Dedifferentiated amniotic fluid mesenchymal stem cell (primary cell): ENCODE data around the gene ZFYVE26.
"Not testable (repeated sequence)": the region's sequence is repeated elsewhere in the genome, so short reads cannot be mapped to it uniquely, and the experiment has no call there.

ENCODE experiments used
- DNase-seq: peaks from one replicate; pipeline ENCODE4 v3.0.0-alpha.2; 2016; ENCODE audit errors: extremely low spot score

ZFYVE26 gene

DNA sequence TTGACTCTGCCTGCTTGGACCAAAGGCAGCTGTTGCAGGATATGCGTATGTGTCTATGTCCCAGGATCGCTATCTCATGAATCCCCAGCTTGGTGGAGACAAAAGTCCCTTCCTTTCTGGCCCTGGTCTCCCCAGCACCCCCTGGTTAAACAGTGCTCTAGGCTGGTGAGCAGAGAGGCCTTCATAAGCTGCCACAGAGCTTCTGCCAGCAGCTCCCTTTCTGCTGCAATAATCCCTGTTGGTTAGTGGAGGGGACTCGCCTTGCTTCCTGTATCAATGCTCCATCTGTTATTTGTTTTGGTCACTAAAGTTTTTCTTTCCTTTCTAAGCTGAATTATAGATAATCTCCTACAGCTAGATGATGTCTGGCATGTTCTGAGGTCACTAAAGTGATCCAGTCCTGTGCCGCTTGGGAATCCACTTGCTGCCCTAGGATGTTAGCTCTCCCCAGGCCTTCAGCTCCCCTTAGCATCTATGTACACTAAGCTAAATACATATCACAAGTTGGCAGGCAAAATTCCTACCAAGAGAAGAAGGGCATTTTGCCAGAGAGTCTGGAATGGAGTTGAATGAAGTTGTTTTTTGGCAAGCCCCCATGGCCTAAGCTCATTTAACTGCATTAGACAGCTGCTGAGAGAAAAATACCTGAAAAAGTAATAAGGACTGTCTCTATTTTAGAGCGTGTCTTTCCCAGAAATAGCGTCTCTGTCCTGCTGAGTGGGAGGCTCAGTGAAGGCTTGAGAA is 66.9 kb downstream of the ZFYVE26 start:
- no peak for DNase-seq

DNA sequence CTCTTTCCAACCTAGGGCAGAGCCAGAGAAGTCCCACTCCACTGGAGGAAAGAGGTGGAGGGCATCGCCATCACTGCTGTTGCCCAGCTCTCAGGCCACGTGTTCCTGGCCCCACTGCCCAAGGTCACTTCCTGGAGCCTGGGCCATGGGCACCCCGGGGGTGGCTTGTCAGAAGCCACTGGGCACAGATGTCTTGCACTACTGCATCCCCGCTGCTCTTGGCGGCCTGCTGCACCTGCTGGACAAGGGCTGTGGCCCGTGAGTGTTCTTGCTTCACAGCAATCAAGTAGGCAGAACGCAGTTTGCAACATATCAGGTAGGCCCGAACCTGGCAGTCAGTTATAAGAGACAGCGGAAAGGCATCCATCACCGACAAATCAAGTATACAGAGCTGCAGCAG is 68.1 kb downstream of the ZFYVE26 start:
- DNase-seq, result no peak

DNA sequence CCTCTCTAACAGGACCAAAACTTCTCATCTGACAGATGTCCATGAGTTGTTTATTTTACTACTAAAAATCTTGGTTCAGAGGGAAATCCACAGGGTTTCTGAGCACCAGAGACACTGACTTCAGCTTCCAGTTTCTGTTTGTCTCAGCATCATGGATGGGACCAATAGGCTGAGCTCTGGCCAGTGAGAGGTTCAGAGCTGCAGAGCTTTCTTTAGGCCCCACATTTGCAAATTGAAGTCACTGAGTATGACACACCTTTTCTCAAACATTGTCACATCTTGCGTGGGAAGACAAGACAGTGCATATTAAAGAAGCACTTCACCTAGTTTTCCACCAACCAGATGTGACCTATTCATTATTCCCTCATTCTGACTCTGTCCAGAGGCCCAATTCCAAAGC is 69.5 kb downstream of the ZFYVE26 start:
- no peak for DNase-seq

DNA sequence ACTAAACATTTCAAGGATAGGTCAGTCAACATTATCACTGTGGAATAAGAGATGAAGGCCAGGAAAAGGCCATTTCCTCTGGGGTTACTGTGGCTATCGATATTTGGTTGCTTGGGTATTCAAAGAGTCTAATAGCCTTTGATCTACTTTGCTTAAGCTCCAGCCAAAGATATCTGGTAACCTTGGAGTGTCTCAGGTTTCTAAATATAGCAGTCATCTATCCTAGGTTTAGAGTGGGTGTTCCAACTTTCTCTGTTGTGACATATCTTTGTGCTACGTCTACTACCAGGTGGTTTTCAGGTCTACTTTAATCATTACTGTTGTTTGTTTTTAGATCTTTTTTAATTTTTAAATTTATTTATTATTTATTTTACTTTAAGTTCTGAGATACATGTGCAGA is 72.3 kb downstream of the ZFYVE26 start:
- no peak for DNase-seq

DNA sequence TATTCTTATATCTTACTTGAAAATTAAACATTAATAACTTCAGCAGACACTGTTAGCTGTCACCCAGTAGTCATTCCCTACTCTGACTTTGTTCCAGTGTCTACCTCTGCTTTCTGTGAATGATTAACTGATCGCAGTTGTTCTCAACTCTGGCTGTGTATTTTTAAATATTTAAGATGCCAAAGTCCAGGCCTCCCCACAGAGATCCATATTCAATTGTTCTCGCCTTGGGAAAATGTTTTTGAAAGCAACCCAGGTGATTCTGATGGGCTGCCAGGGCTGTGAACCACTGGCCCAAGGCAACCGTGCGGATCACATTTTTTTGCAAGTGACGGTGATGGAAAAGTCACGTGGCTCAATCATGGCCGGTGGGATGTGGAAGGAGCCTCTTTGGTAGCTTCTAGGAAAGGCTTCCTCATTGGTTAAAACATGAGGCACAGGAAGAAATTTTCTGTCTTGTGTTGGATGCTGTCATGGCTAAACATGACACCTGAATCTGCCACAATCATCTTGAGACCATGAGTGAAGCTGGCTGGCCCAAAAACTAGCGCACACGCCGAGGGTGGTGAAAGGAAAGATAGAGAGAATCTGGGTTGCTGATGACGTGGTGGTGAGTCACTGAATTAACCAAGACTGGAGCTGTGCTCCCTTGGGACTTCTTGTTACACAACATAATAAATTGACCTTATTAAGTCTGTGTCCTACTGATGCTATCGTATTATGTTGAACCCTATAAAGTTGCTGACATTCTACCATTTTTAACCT is 77.5 kb downstream of the ZFYVE26 start:
- peak; percentile 50 for DNase-seq

DNA sequence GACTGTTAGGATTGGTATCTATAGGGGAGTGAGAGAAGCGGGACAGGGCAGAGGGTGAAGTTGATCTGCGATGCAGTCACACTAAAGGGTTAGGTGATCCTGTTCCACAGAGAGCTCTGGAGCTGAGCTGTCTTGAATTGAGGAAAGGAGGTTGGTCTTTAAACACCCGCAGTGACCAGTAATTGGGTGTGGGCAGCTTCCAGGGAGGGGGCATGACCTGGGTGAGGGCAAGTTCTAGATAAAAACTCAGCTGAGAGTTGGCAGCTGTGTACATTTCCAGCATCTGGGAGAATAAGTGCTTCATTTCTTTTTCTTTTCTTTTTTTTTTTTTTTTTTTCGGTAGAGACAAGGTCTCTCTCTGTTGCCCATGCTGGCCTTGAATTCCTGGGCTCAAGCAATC is 79.6 kb downstream of the ZFYVE26 start:
- no peak for DNase-seq

DNA sequence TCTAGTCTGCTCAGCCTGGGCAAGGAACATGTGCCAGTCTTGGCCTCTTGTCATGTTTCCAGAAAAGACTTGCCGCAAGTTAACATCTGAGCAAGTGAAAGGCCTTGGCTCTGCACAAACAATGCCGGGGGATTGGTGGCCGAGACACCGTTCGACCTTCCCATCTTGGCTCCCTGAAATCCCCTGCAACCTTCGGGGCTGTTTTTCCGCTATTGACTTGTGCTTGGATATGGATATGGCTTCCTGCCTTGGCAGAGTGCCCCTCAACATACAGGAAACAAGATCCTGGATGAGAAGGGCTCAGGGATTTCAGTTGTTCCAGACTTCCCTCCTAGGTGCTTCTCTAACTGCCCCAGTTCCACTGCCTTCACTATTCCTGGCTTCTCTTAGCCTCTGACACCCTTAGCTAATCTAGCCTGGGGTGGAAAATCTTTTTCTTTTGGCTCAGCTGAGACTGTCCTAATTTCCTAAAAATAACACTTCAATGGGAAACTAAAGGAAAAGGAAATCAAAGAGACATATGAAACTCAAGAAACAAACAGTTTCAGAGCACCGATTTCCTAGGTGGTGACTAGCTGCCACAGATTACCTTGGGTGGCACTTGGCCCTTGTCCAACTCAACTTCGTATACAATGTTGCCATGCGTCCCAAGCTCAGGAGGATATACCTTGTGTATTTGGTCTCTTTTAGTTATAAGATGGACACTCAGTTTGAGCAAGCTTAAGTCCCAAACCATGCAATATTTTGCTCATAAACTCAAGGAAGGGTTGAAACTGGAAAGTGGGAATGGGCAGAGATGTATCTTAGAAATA is 80.8 kb downstream of the ZFYVE26 start:
- no peak for DNase-seq

DNA sequence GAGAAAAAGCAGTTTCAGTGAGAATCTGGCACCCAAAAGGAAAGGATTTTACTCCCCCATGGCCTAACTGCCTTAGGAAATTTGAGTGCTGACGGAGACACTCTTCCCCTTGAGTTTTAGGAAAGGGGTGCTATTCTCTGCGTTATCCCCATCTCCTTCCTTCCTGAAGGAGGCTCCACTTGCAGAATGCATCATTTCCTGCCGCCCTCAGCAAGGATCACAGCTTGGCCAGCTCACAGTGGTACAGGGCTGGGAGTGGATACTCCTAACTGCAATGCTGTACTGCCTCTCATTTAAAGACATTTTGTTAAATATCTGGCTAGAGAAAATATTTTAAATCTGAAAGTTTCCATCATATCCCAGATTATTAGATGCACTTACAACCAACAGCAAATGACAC is 81.7 kb downstream of the ZFYVE26 start:
- DNase-seq, result no peak

DNA sequence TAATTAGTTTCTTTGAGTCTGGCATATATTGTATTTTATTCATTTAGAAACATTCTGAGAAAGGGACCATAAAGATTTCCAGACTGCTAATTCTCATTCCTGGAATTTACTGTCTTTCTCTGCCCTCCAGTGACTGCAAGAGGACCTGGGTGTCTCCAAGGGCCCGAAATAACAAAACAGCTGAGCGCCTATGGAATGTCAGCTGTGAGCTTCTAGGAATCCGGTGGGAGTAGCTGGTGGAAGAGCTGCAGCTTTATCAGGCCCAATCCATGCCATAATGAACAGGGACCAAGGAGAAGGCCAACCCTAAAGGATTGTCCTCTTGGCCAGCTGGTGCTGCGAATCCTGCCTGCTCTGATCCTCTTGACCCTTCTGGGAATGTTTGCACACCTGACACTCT is 82.8 kb downstream of the ZFYVE26 start:
- DNase-seq, result no peak

DNA sequence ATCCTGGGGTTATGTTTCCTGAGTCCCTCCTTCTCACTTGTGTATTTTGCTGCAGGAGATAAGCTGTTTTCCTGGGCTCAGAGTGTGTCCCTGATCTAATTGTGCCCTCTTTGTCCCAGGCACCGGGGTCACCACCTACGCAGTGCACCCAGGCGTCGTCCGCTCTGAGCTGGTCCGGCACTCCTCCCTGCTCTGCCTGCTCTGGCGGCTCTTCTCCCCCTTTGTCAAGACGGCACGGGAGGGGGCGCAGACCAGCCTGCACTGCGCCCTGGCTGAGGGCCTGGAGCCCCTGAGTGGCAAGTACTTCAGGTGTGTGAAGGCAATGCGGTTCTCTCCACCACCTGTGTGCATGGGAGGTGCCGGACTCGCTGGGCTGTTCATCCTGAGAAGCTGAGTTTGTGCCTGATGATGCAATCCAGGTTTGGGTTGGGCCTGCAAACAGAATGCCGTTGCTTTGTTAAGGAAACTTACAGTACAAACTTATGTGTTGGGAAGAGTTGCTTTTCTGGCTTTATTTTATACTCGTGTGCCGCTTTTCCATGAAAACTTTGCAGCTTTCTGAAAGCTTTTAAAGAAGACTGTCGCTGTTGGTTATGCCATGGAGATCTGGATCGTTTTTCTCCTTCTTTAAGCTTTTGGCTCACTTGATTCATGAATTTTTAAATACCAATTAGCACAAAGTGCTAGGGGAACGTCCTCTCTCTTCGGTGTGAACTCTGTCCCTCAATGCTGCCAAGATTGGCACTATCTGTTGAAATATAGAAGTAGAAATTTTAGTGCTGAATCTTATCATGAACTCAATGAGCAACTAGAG is 87.1 kb downstream of the ZFYVE26 start:
- DNase-seq, result no peak

DNA sequence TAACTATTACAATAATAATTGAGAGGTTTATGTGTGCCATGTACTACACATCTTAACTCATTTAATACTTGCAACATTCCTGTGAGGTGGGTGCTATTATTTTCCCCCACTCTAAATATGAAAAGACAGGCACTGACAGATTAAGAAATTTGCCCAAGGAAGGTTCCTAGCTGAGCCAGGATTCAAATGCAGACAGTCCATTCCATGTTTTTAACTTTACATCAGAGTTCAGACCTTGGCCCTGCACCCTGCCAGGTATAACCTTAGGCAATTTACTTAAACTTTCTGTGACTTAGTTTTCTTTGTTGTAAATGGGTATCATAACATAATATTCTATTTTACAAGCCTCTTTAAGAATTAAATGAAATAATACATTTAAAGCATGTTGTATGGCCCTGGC is 88.1 kb downstream of the ZFYVE26 start:
- no peak for DNase-seq

DNA sequence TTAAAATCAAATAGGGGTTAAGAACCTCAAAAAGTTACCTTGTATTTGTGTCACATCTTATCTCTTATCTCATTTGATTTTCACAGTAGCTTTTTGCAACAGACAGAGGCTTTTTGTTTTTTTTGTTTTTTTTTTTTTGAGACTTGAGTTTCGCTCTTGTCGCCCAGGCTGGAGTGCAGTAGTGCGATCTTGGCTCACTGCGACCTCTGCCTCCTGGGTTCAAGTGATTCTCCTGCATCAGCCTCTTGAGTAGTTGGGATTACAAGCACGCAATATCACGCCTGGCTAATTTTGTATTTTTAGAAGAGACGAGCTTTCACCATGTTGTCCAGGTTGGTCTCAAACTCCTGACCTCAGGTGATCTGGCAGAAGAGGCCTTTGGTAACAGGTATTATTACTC is 89.0 kb downstream of the ZFYVE26 start:
- no peak for DNase-seq

DNA sequence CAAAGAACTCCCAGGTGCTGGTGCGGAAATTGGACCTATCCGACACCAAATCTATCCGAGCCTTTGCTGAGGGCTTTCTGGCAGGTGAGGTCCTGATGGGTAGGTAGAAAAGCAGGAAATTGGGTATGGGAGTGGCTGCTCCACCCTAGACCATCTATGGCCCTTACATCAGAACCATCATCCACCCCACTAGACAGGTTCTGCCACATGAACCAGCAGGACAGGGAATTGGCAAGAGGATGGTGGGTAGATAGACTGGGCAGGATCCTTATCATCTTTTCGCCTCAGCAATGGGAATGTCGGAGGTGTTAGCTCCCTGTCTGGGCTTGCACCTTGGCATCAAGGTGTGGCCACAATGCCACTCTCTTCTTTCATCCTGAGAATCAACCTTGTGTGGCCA is 91.2 kb downstream of the ZFYVE26 start:
- DNase-seq, result no peak

DNA sequence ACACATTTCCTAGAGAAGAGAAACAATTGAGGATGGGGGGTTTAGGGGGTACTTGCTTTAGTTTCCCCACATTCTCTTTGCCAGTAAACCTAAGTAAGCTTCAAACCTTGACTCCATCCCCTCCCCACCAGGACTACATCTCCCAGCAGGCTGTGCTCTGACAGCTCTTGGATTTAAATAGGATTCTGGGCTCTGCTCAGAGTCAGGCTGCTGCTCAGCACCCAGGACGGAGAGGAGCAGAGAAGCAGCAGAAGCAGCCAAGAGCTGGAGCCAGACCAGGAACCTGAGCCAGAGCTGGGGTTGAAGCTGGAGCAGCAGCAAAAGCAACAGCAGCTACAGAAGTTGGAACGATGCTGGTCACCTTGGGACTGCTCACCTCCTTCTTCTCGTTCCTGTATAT is 94.1 kb downstream of the ZFYVE26 start:
- no peak for DNase-seq

DNA sequence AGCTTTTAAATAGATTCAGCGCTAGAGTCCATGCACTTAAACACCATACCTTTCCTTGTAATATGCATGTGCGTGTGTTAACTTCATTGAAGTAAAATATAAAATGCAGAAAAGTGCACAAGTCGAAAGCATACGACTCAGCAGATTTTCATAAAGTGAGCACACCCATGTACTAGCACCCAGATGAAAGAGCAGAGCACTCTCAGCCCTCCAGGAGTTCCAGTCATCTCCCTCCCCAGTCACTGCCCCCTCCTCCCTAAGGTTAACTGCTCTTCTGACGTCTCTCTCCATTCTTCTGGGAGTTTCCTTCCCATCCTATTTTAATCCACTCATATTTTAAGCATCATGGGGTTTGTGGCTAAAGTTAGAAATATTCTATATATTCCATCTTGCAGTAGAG is 94.5 kb downstream of the ZFYVE26 start:
- no peak for DNase-seq

DNA sequence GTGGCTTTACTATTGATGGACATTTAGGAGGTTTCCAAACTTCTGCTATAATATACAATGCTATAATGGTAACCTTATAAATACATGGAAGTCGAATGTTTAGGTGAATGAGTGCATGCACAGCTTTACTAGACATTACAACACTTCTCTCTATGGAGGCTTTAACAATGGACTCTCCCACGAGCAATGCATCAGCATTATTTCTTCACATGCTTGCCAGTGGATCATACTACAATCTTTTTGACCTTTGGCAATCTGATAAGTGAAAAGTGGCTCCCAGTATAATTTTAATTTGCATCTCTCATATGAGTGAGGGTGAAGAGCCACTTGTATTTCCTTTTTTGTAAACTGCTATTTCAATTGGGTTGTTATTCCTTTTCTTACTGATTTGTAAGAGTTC is 96.5 kb downstream of the ZFYVE26 start:
- DNase-seq, result no peak

DNA sequence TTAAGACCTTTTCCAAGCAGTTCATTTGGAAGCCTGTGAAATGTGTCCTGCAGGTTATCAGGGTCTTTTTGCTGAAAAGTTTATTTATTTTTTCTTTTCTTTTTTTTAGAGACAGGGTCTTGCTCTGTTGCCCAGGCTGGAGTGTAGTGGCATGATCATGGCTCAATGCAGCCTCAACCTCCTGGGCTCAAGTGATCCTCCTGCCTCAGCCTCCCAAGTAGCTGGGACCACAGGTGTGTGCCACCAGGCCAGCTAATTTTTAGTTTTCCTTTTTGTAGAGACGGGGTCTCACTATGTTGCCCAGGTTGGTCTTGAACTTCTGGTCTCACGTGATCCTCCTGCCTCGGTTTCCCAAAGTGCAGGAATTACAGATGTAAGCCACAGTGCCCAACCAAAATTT is 97.0 kb downstream of the ZFYVE26 start:
- DNase-seq, result not testable (repeated sequence)

DNA sequence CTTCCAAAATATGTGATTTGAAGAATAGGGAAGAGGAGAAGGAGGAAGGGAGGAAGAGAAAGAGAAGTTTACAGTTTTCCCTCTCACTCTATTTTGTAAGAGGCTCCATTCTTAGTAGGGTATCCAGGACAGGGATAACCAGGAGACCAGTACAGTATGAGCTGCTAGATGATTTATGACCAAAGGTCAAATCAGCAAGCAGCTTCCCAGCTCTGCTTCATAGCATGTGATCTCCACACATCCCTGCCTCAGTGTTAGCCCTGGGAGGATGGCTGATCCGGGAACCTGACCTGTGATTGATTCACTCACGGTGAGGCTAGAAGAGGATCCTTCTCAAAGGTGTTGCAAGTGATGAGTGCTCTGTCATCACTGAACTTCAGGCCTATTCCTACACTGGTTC is 98.1 kb downstream of the ZFYVE26 start:
- DNase-seq, result no peak

DNA sequence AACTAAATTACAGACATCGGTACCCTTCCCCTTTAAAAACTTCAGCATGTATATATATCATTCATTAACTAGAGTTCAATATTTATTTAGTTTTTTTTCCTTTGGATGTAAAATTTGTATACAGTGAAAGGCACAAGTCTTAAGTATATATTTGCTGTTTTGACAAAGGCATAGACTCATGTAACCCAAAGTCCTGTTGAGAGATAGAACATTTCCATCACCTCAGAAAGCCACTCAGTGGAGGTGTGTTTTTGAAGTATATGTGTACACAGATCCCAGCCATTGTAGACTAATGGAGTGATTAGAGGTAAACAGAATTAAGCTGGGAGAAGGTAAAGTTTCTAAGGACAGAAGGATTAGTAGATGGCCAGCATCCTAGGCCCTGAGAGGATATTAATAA is 99.3 kb downstream of the ZFYVE26 start:
- DNase-seq, result no peak

DNA sequence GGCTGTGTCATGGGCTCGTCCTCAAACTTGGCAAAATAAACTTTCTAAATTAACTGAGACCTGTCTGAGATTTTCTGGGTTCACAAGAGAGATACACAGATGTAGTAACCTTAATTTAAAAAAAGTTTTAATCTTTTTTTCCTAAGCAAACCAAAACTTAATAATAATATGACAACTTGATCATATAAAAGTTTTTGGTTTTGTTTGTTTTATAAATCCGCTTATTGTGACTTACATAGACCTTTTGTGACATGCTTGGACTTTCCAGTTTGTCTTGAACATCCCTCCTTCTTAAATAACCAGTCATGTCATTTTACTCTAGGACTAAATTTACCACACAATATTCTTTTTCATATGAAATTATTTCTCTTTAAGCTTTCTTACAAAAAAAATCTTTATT is 106.2 kb downstream of the ZFYVE26 start:
- no peak for DNase-seq

DNA sequence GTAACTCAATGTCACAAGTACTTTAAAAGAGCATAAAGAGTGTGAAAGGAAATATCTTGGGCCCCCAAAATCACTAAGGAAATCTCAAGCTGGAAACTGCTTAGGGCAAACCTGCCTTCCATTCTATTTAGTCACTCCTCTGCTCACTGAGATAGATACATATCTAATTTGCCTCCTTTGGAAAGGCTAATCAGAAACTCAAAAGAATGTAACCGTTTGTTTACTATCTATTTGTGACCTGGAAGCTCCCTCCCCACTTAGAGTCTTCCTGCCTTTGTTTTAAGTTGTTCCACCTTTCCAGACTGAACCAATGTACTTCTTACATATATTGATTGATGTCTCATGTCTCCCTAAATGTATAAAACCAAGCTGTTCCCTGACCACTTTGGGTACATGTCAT is 106.6 kb downstream of the ZFYVE26 start:
- DNase-seq, result not testable (repeated sequence)

DNA sequence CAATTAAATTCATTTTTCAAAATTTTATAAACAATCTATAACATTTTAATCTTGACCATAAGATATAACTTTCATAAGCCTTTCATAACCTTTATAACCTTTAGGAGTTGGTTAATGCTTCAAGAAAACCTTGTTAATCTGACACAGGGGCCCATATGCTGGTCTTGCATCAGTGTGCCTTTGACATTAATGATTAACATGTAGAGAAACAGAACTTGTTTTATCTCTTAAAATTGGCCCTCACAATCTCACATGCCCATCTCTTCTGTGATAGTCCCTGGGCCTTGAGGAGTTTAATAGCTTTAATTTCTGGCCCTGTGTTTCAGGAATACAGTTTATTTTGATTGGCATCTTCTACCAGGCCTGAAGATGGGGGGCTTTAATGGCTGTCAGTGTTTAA is 107.0 kb downstream of the ZFYVE26 start:
- DNase-seq, result not testable (repeated sequence)
